Measurements from ENCODE around the gene SHISA4. TPM values are rescaled to one million over a fixed set of nuclear protein-coding genes. Genes with fewer than 3 reads are reported as not detected.

Gene SHISA4
- total RNA-seq, 4 donors from 2014 or later, result 13.9 to 29.7 (median 15.9) TPM

DNA sequence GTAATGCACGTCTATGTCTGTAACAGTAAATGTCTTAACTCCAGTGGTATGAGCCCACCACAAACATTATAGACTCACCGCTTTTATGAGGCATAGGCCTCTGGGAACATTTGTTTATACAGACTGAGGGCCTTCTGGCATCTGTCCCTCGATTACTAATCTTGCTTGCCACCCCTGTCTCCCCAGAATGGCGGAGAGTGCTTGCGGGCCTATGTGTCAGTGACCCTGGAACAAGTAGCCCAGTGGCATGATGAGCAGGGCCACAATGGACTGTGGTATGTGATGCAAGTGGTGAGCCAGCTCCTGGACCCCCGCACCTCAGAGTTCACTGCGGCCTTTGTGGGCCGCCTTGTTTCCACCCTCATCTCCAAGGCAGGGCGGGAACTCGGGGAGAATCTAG, 18.3 kb upstream of the SHISA4 start:
- TF ChIP-seq, protein P1, sequence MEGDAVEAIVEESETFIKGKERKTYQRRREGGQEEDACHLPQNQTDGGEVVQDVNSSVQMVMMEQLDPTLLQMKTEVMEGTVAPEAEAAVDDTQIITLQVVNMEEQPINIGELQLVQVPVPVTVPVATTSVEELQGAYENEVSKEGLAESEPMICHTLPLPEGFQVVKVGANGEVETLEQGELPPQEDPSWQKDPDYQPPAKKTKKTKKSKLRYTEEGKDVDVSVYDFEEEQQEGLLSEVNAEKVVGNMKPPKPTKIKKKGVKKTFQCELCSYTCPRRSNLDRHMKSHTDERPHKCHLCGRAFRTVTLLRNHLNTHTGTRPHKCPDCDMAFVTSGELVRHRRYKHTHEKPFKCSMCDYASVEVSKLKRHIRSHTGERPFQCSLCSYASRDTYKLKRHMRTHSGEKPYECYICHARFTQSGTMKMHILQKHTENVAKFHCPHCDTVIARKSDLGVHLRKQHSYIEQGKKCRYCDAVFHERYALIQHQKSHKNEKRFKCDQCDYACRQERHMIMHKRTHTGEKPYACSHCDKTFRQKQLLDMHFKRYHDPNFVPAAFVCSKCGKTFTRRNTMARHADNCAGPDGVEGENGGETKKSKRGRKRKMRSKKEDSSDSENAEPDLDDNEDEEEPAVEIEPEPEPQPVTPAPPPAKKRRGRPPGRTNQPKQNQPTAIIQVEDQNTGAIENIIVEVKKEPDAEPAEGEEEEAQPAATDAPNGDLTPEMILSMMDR (IDR thresholded peaks at IDR 0.05; ENCODE audit: low read depth), result no peak

DNA sequence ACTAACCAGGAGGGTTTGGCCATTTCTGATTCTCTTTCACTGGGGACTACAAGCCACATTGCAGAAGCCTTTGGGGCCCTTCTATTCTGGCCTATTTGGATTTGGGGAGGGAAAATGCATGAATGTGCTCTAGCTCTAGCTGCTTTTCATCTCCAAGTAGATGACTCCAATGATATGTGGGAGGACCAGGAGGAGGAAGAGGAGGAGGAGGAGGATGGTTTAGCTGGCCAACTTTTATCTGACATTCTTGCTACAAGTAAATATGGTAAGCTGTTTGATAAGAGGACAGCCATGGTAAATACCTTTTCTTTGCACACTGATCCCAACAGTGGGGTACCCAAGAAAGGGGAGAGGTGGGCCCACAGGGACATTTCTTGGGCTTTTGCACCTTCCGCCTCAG, 14.0 kb upstream of the SHISA4 start:
- TF ChIP-seq, protein P1 (IDR thresholded peaks at IDR 0.05; ENCODE audit: low read depth), result no peak

DNA sequence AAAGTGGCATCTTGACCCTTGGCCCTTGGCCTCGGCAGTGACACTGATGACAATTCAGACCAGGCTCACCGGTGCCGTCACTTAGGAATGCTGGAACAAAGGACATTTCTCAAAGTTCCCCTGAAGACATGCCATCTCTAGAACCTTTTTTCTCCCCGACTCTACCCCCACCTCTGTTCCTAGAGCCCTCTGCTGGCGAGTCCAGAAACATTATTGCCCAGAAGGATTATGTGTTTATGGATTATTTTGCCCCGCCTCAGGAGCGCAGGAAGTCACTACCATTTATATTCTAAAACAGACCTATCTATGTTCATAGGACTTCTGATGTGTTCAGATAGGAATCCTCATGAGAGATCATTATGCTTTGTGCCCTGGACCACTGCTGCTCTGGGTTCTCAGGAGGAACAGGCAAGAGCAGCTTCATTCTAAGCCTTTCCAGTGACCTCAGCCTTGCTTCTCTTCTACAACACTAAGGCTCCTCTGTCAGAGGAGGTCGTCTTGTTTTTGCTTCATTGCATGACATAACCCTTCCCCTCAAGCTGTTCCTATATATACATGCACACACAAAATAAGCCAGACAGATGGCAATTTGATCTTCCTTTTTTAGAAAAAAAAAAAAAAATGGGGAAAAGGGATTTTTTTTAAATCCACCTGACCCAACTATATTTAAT, 12.4 kb upstream of the SHISA4 start:
- TF ChIP-seq, protein P1 (IDR thresholded peaks at IDR 0.05; ENCODE audit: low read depth), result no peak

DNA sequence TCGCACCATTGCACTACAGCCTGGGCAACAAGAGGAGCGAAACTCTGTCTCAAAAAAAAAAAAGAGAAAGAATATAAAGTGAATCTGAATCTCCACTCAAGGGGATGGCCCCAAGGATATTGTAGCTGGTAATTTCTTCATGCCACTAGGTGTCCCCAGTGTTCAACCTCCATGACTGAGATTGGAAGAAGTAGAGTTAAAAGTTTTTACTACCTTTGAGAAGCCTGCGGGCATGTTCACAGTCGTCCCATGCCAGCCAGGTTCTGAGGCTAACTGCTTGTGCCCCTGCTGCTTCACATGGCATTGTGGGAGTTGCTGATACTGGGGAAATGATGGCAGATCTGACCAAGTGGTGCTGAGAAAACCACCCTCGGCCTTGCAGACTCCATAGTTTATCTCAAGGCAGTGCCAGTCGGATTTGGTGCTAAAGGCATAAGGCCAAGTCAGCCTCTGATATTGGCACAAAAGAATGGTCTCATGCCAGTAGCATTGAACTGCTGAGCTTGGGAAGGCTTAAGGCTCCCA, 10.8 kb upstream of the SHISA4 start:
- TF ChIP-seq, protein P1 (IDR thresholded peaks at IDR 0.05; ENCODE audit: low read depth), result no peak

DNA sequence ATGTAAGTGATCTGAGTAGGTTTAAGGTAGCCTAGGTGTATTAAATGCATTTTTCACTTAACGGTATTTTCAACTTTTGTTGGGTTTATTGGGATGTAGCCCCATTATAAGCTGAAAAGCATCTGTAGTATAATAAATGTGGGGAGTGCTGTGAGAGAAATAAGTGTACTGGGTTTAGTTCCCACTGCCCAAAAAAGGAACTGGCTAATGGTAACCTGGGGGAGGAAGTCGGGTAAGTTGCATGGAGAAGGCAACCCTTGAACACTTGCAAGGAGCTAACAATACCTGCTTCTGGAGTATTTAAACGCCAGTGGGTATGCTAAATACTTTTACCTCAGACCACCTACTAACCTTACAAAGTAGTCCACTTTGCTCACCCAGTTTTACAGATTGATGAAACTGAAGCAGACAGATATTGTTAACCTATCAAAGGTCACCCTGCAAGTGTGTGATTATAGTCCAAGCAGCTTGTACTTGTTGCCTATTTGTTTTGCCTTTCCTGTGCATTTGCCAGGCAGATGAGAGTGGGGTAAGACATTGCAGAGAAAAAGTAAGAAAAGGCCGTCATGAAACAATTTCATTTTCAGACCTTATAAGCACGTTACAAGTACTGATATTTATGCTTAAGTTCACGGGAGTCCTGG, 7.6 kb upstream of the SHISA4 start:
- TF ChIP-seq, protein P1 (IDR thresholded peaks at IDR 0.05; ENCODE audit: low read depth), result no peak

DNA sequence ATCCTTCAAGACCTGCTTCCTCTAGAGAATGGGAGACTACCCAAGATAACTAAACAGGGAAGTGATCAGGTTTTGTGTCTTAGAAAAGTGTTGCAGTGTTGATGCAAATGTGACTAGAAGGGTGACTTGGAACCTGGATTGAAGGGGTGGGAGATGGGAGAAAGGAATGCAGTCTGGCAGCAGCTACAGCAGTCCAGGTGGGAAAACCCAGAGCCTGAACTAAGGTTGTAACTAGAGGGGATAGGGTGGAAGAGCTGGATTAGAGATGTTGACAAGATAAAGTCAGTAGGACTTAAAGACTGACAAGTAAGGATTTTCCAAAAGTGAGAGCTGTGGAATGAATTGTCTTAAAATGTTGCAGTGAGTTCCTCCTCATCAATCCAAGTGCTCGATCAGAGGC, 7.1 kb upstream of the SHISA4 start:
- TF ChIP-seq, protein P1 (IDR thresholded peaks at IDR 0.05; ENCODE audit: low read depth), result no peak

DNA sequence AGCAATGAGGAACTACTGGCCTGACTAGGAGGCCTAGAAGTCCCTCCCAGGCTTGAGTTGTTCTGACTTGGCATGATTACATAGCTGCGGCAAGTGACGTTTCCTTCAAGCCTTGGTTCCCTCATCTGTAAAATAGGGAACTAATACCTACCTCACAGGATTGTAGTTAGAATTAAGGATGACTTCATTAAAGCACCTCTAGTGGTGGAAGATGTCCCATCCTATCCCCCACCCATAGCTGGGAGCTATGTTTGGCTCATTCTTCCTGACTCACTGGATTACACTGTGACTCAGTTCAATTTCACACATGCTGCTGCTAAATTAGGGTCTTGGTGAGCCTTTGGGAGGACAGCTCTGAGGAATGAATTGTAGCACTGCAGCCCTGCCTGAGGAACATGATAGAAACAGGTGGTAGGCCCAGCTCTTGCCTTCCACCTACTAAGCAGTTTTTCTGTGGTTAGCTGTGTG, 6.0 kb upstream of the SHISA4 start:
- TF ChIP-seq, protein P1 (IDR thresholded peaks at IDR 0.05; ENCODE audit: low read depth), result no peak
